ENCODE results near the gene CAB39.

Gene CAB39

GRCh38 chr2:230674401-230674800 is 38.2 kb upstream of the CAB39 start:
- ChIA-PET POLR2A (no interaction called here), CTCF (no interaction called here)
- DNase-seq (ENCODE audit: extremely low spot score): no peak
- TF ChIP-seq SUZ12 (IDR thresholded peaks at IDR 0.05): no peak
- TF ChIP-seq ELF4 (IDR thresholded peaks at IDR 0.05): no peak
- TF ChIP-seq PKNOX1 (IDR thresholded peaks at IDR 0.05): no peak
- no peak for TF ChIP-seq LEF1 (IDR thresholded peaks at IDR 0.05; ENCODE audit: borderline replicate concordance)
- TF ChIP-seq FOXK2 (IDR thresholded peaks at IDR 0.05): no peak
- no peak for TF ChIP-seq BHLHE40 (IDR thresholded peaks at IDR 0.05; ENCODE audit: borderline replicate concordance)
- TF ChIP-seq ZNF384 (IDR thresholded peaks at IDR 0.05): no peak
- TF ChIP-seq TARDBP (IDR thresholded peaks at IDR 0.05): no peak
- TF ChIP-seq FOXA1 (IDR thresholded peaks at IDR 0.05): no peak
- no peak for TF ChIP-seq CTBP1 (IDR thresholded peaks at IDR 0.05; ENCODE audit: borderline replicate concordance)
- no peak for TF ChIP-seq SP1 (IDR thresholded peaks at IDR 0.05)
- no peak for TF ChIP-seq HDGF (IDR thresholded peaks at IDR 0.05; ENCODE audit: borderline replicate concordance)
- no peak for TF ChIP-seq L3MBTL2 (conservative IDR thresholded peaks at IDR 0.05)
- no peak for TF ChIP-seq FOXM1 (IDR thresholded peaks at IDR 0.05; ENCODE audit: borderline replicate concordance)
- TF ChIP-seq NFRKB (IDR thresholded peaks at IDR 0.05): no peak
- no peak for TF ChIP-seq ARNT (IDR thresholded peaks at IDR 0.05)

GRCh38 chr2:230674966-230675672 is 37.5 kb upstream of the CAB39 start:
- POLR2A ChIA-PET: no interaction called here

GRCh38 chr2:230676546-230676945 is 36.1 kb upstream of the CAB39 start:
- CTCF ChIA-PET: no interaction called here
- TF ChIP-seq ARNT (IDR thresholded peaks at IDR 0.05) (no peak), L3MBTL2 (conservative IDR thresholded peaks at IDR 0.05) (no peak), NFRKB (IDR thresholded peaks at IDR 0.05) (no peak), LEF1 (IDR thresholded peaks at IDR 0.05; ENCODE audit: borderline replicate concordance) (no peak), ELF4 (IDR thresholded peaks at IDR 0.05) (no peak), HDGF (IDR thresholded peaks at IDR 0.05; ENCODE audit: borderline replicate concordance) (no peak), TARDBP (IDR thresholded peaks at IDR 0.05) (no peak), SUZ12 (IDR thresholded peaks at IDR 0.05) (no peak), PKNOX1 (IDR thresholded peaks at IDR 0.05) (no peak)
- POLR2A ChIA-PET: no interaction called here
- no peak for DNase-seq (ENCODE audit: extremely low spot score)

More at GRCh38 chr2:230674966-230675672, 37.5 kb upstream of the CAB39 start:
- DNase-seq (ENCODE audit: extremely low spot score): no peak
- TF ChIP-seq PKNOX1 (IDR thresholded peaks at IDR 0.05) (no peak), FOXM1 (IDR thresholded peaks at IDR 0.05; ENCODE audit: borderline replicate concordance) (no peak), ELF4 (IDR thresholded peaks at IDR 0.05) (no peak), L3MBTL2 (conservative IDR thresholded peaks at IDR 0.05) (no peak), BHLHE40 (IDR thresholded peaks at IDR 0.05; ENCODE audit: borderline replicate concordance) (no peak), NFRKB (IDR thresholded peaks at IDR 0.05) (no peak), ZNF384 (IDR thresholded peaks at IDR 0.05) (no peak), SUZ12 (IDR thresholded peaks at IDR 0.05) (no peak), LEF1 (IDR thresholded peaks at IDR 0.05; ENCODE audit: borderline replicate concordance) (no peak), FOXA1 (IDR thresholded peaks at IDR 0.05) (no peak), FOXK2 (IDR thresholded peaks at IDR 0.05) (no peak), HDGF (IDR thresholded peaks at IDR 0.05; ENCODE audit: borderline replicate concordance) (no peak), CTBP1 (IDR thresholded peaks at IDR 0.05; ENCODE audit: borderline replicate concordance) (no peak), SP1 (IDR thresholded peaks at IDR 0.05) (no peak), TARDBP (IDR thresholded peaks at IDR 0.05) (no peak)
- CTCF ChIA-PET: no interaction called here

- no peak for TF ChIP-seq SP1 (IDR thresholded peaks at IDR 0.05)
- no peak for TF ChIP-seq BHLHE40 (IDR thresholded peaks at IDR 0.05; ENCODE audit: borderline replicate concordance)
- TF ChIP-seq TARDBP (IDR thresholded peaks at IDR 0.05): no peak
- no peak for TF ChIP-seq NFRKB (IDR thresholded peaks at IDR 0.05)
- TF ChIP-seq FOXA1 (IDR thresholded peaks at IDR 0.05): no peak
- no peak for TF ChIP-seq SUZ12 (IDR thresholded peaks at IDR 0.05)
- ChIA-PET CTCF (no interaction called here), POLR2A (no interaction called here)
- DNase-seq (ENCODE audit: extremely low spot score): no peak
Measured at GRCh38 chr2:230677201-230677946, 35.3 kb upstream of the CAB39 start.

- ChIA-PET CTCF (no interaction called here), POLR2A (no interaction called here)
- TF ChIP-seq TARDBP (IDR thresholded peaks at IDR 0.05): no peak
- TF ChIP-seq FOXA1 (IDR thresholded peaks at IDR 0.05): no peak
- TF ChIP-seq SUZ12 (IDR thresholded peaks at IDR 0.05): no peak
- no peak for TF ChIP-seq ELF4 (IDR thresholded peaks at IDR 0.05)
- TF ChIP-seq L3MBTL2 (conservative IDR thresholded peaks at IDR 0.05): no peak
- no peak for TF ChIP-seq ZNF384 (IDR thresholded peaks at IDR 0.05)
- no peak for TF ChIP-seq NFRKB (IDR thresholded peaks at IDR 0.05)
- TF ChIP-seq HDGF (IDR thresholded peaks at IDR 0.05; ENCODE audit: borderline replicate concordance): no peak
- no peak for TF ChIP-seq FOXK2 (IDR thresholded peaks at IDR 0.05)
- TF ChIP-seq CTBP1 (IDR thresholded peaks at IDR 0.05; ENCODE audit: borderline replicate concordance): no peak
- no peak for TF ChIP-seq BHLHE40 (IDR thresholded peaks at IDR 0.05; ENCODE audit: borderline replicate concordance)
- no peak for TF ChIP-seq FOXM1 (IDR thresholded peaks at IDR 0.05; ENCODE audit: borderline replicate concordance)
- no peak for TF ChIP-seq ARNT (IDR thresholded peaks at IDR 0.05)
- no peak for TF ChIP-seq LEF1 (IDR thresholded peaks at IDR 0.05; ENCODE audit: borderline replicate concordance)
- no peak for DNase-seq (ENCODE audit: extremely low spot score)
Measured at GRCh38 chr2:230678018-230678417, 34.6 kb upstream of the CAB39 start.
